HCT116 (cell line): Measurements from ENCODE around the gene GRM1.

Source experiments
- CEBPB ChIP-seq: IDR thresholded peaks from 2 replicates; pipeline ENCODE4 v1.6.1; 2012; ENCODE audit warnings: low read depth
- CTCF ChIP-seq, 3 experiments: fragments of 200-600 bp in 1 of 3; sonication (generic) in 1 of 3; IDR thresholded peaks in 2 of 3; conservative IDR thresholded peaks in 1 of 3; 2 replicates each; pipeline ENCODE4 v1.5.1; 2012 to 2017; ENCODE audit warnings: low read depth in 2 of 3, low read length in 2 of 3, antibody characterized with exemption in 1 of 3, borderline replicate concordance in 1 of 3, control low read depth in 1 of 3, mild to moderate bottlenecking in 1 of 3, mixed read lengths in 1 of 3, mixed run types in 1 of 3, moderate library complexity in 1 of 3; ENCODE audit not compliant: insufficient read depth in 1 of 3
- ELF1 ChIP-seq: IDR thresholded peaks from 2 replicates; pipeline ENCODE4 v1.6.1; 2012; ENCODE audit warnings: low read depth, borderline replicate concordance
- EZH2 ChIP-seq: fragments of 200-600 bp; sonication (generic); IDR thresholded peaks from 2 replicates; pipeline ENCODE4 v1.6.1; 2017; ENCODE audit warnings: antibody characterized with exemption, mixed run types
- EZH2phosphoT487 ChIP-seq: fragments of 200-600 bp; IDR thresholded peaks from 2 replicates; pipeline ENCODE4 v1.6.1; 2018; ENCODE audit warnings: antibody characterized with exemption, borderline replicate concordance
- POLR2A ChIP-seq: IDR thresholded peaks from 2 replicates; pipeline ENCODE4 v1.7.0; 2011; ENCODE audit warnings: borderline replicate concordance; ENCODE audit not compliant: insufficient read depth, insufficient read length; ENCODE audit errors: extremely low read depth
- POLR2AphosphoS5 ChIP-seq: IDR thresholded peaks from 2 replicates; pipeline ENCODE4 v1.6.1; 2011; ENCODE audit warnings: mild to moderate bottlenecking, low read depth, low read length, moderate library complexity
- RAD21 ChIP-seq: IDR thresholded peaks from 2 replicates; pipeline ENCODE4 v1.6.1; 2012; ENCODE audit warnings: low read depth, mild to moderate bottlenecking
- SIN3A ChIP-seq: IDR thresholded peaks from 2 replicates; pipeline ENCODE4 v1.6.1; 2012; ENCODE audit warnings: low read depth
- SP1 ChIP-seq: IDR thresholded peaks from 2 replicates; pipeline ENCODE4 v1.6.1; 2012; ENCODE audit warnings: low read depth
- ZNF274 ChIP-seq: fragments of 200-500 bp; sonication (Bioruptor generic); IDR thresholded peaks from 2 replicates; pipeline ENCODE4 v1.6.1; 2014; ENCODE audit warnings: mild to moderate bottlenecking, low read depth, low read length, inconsistent platforms
- TF ChIP-seq, protein P1 (sequence below): IDR thresholded peaks from 2 replicates; pipeline ENCODE4 v1.6.1; 2012

DNA sequence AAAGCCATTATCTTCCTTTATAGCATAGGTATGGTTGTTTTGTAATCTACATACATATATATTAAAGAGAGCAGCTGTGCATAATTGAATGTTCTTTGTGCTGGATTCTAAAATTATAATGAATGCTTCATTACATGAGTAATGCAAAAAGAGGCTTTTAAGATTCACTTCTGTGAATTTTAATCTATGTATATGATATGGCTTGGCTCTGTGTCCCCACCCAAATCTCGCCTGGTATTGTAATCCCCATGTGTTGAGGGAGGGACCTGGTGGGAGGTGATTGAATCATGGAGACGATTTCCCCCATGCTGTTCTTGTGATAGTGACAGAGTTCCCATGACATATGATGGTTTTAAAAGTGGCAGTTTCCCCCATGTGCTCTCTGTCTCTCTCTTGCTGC, 255.4 kb downstream of the GRM1 start:
- no peak for TF ChIP-seq EZH2phosphoT487
- TF ChIP-seq SP1: no peak
- no peak for TF ChIP-seq POLR2A
- TF ChIP-seq CTCF (IDR thresholded peaks at IDR 0.05 in 2 of 3, conservative IDR thresholded peaks at IDR 0.05 in 1 of 3; ENCODE audit: borderline replicate concordance in 1 of 3, insufficient read depth in 1 of 3, low read depth in 2 of 3, low read length in 2 of 3): no peak
- no peak for TF ChIP-seq ELF1
- no peak for TF ChIP-seq RAD21
- no peak for TF ChIP-seq SIN3A
- TF ChIP-seq POLR2AphosphoS5: no peak
- TF ChIP-seq EZH2: no peak
- TF ChIP-seq ZNF274: no peak
- no peak for TF ChIP-seq CEBPB
- TF ChIP-seq, protein P1, sequence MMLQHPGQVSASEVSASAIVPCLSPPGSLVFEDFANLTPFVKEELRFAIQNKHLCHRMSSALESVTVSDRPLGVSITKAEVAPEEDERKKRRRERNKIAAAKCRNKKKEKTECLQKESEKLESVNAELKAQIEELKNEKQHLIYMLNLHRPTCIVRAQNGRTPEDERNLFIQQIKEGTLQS: no peak
